H9 (cell line): ENCODE data around the gene CSRP1. TPM values are rescaled to one million over a fixed set of nuclear protein-coding genes. Genes with fewer than 3 reads are reported as not detected.

Experiments
- DNase-seq: peaks from one replicate; pipeline ENCODE4 v3.0.0-alpha.2; 2017
- H2AFZ ChIP-seq: one replicate; pipeline ENCODE4 v1.6.1; 2013; ENCODE audit warnings: mild to moderate bottlenecking, low read length, control low read depth, moderate library complexity
- H2AK5ac ChIP-seq: 2 replicates; pipeline ENCODE4 v1.6.1; 2013; ENCODE audit warnings: low read length, control low read depth, mixed read lengths; ENCODE audit not compliant: insufficient read length
- H2BK120ac ChIP-seq: one replicate; pipeline ENCODE4 v1.6.1; 2013; ENCODE audit warnings: low read depth, mild to moderate bottlenecking, low read length, control low read depth, inconsistent platforms; ENCODE audit not compliant: poor library complexity, severe bottlenecking
- H2BK12ac ChIP-seq: 2 replicates; pipeline ENCODE4 v1.6.1; 2013; ENCODE audit warnings: low read length, control low read depth, mixed read lengths, low read depth; ENCODE audit not compliant: insufficient read length
- H2BK15ac ChIP-seq: 2 replicates; pipeline ENCODE4 v1.6.1; 2013; ENCODE audit warnings: low read depth, low read length, control low read depth
- H2BK20ac ChIP-seq: one replicate; pipeline ENCODE4 v1.6.1; 2013; ENCODE audit warnings: low read depth, mild to moderate bottlenecking, low read length, control low read depth, inconsistent platforms; ENCODE audit not compliant: poor library complexity, severe bottlenecking
- H2BK5ac ChIP-seq: 2 replicates; pipeline ENCODE4 v1.6.1; 2013; ENCODE audit warnings: low read length, control low read depth, mixed read lengths; ENCODE audit not compliant: insufficient read length
- H3K14ac ChIP-seq: 2 replicates; pipeline ENCODE4 v1.6.1; 2013; ENCODE audit warnings: low read length, control low read depth; ENCODE audit not compliant: insufficient read depth
- H3K18ac ChIP-seq: 2 replicates; pipeline ENCODE4 v1.6.1; 2013; ENCODE audit warnings: low read depth, mild to moderate bottlenecking, mixed read lengths, low read length, control low read depth; ENCODE audit not compliant: insufficient read length
- H3K23ac ChIP-seq: 2 replicates; pipeline ENCODE4 v1.6.1; 2013; ENCODE audit warnings: low read length, control low read depth, mixed read lengths, low read depth; ENCODE audit not compliant: insufficient read length
- H3K23me2 ChIP-seq: 2 replicates; pipeline ENCODE4 v1.6.1; 2013; ENCODE audit warnings: low read depth, mild to moderate bottlenecking, mixed read lengths, low read length, control low read depth; ENCODE audit not compliant: insufficient read length, poor library complexity, severe bottlenecking
- H3K27ac ChIP-seq: 2 replicates; pipeline ENCODE4 v1.5.1; 2013; ENCODE audit warnings: low read length, control low read depth, mixed read lengths, low read depth; ENCODE audit not compliant: insufficient read length
- H3K27me3 ChIP-seq: 2 replicates; pipeline ENCODE4 v1.6.1; 2013; ENCODE audit warnings: low read length, control low read depth, inconsistent platforms; ENCODE audit not compliant: insufficient read depth
- H3K4ac ChIP-seq: 2 replicates; pipeline ENCODE4 v1.6.1; 2013; ENCODE audit warnings: low read depth, mild to moderate bottlenecking, control low read depth, inconsistent platforms, low read length, moderate library complexity
- H3K4me1 ChIP-seq: 2 replicates; pipeline ENCODE4 v1.6.1; 2013; ENCODE audit warnings: low read length, control low read depth, inconsistent platforms; ENCODE audit not compliant: insufficient read depth
- H3K4me2 ChIP-seq: 2 replicates; pipeline ENCODE4 v1.6.1; 2013; ENCODE audit warnings: low read length, control low read depth, mixed read lengths; ENCODE audit not compliant: insufficient read length, insufficient read depth
- H3K56ac ChIP-seq: 2 replicates; pipeline ENCODE4 v1.6.1; 2013; ENCODE audit warnings: low read depth, mild to moderate bottlenecking, mixed read lengths, low read length, control low read depth; ENCODE audit not compliant: insufficient read length
- H3K79me1 ChIP-seq: 2 replicates; pipeline ENCODE4 v1.6.1; 2013; ENCODE audit warnings: low read depth, mild to moderate bottlenecking, moderate library complexity, low read length, control low read depth, inconsistent platforms; ENCODE audit not compliant: insufficient read depth, poor library complexity, severe bottlenecking
- H3K79me2 ChIP-seq: 2 replicates; pipeline ENCODE4 v1.6.1; 2013; ENCODE audit warnings: low read length, control low read depth, inconsistent platforms; ENCODE audit not compliant: insufficient read depth
- H3K9ac ChIP-seq: 2 replicates; pipeline ENCODE4 v1.6.1; 2013; ENCODE audit warnings: low read length, control low read depth, mixed read lengths; ENCODE audit not compliant: insufficient read length; ENCODE audit errors: extremely low read depth
- H3K9me3 ChIP-seq: one replicate; pipeline ENCODE4 v1.6.1; 2013; ENCODE audit warnings: low read depth, low read length, inconsistent platforms; ENCODE audit not compliant: control insufficient read depth
- H3T11ph ChIP-seq: one replicate; pipeline ENCODE4 v1.6.1; 2013; ENCODE audit warnings: mild to moderate bottlenecking, low read length, control low read depth, inconsistent platforms
- H4K20me1 ChIP-seq: one replicate; pipeline ENCODE4 v1.6.1; 2013; ENCODE audit not compliant: control insufficient read depth, insufficient read length, insufficient read depth
- H4K5ac ChIP-seq: 2 replicates; pipeline ENCODE4 v1.6.1; 2013; ENCODE audit warnings: low read depth, mild to moderate bottlenecking, mixed read lengths, low read length, control low read depth; ENCODE audit not compliant: insufficient read length
- H4K8ac ChIP-seq: replicated peaks from 2 replicates; pipeline ENCODE4 v1.6.1; 2013; ENCODE audit warnings: low read length, control low read depth, mixed read lengths, low read depth; ENCODE audit not compliant: insufficient read length
- H4K91ac ChIP-seq: 2 replicates; pipeline ENCODE4 v1.6.1; 2013; ENCODE audit warnings: low read depth, mild to moderate bottlenecking, moderate library complexity, mixed read lengths, low read length, control low read depth; ENCODE audit not compliant: insufficient read length
- H3K27ac Mint-ChIP-seq, 3 experiments: 2 replicates in 2 of 3; 3 replicates in 1 of 3; pipeline ENCODE4 v1.8.0; 2020 to 2021; ENCODE audit warnings: mixed read lengths in 3 of 3, mild to moderate bottlenecking in 1 of 3, moderate library complexity in 1 of 3
- H3K27me3 Mint-ChIP-seq: 2 replicates; pipeline ENCODE4 v1.8.0; 2021; ENCODE audit warnings: low read depth, mild to moderate bottlenecking, moderate library complexity, mixed read lengths
- H3K36me3 Mint-ChIP-seq, 3 experiments: 2 replicates in 2 of 3; 3 replicates in 1 of 3; pipeline ENCODE4 v1.8.0; 2020 to 2021; ENCODE audit warnings: low read depth in 3 of 3, mixed read lengths in 3 of 3; ENCODE audit not compliant: insufficient read depth in 1 of 3
- H3K4me1 Mint-ChIP-seq, 2 experiments: 2 replicates each; pipeline ENCODE4 v1.8.0; 2020; ENCODE audit warnings: mixed read lengths in 2 of 2
- H3K4me3 Mint-ChIP-seq, 2 experiments: 2 replicates in 1 of 2; 3 replicates in 1 of 2; pipeline ENCODE4 v1.8.0; 2020 to 2021; ENCODE audit warnings: mild to moderate bottlenecking in 2 of 2, mixed read lengths in 2 of 2, moderate library complexity in 1 of 2
- H3K9me3 Mint-ChIP-seq, 2 experiments: 2 replicates in 1 of 2; 3 replicates in 1 of 2; pipeline ENCODE4 v1.8.0; 2020; ENCODE audit warnings: mild to moderate bottlenecking in 2 of 2, mixed read lengths in 2 of 2, moderate library complexity in 1 of 2
- WGBS: extraction: QIAGEN DNeasy Blood & Tissue Kit; methylation state at CpG from one replicate; pipeline ENCODE4 v1.1.7; 2013; ENCODE audit warnings: missing lambda C conversion rate, low lambda C conversion rate, mixed read lengths; ENCODE audit not compliant: insufficient read length; ENCODE audit errors: extremely low coverage; 5-methylcytosine and 5-hydroxymethylcytosine counted together
- total RNA-seq: library from RNA; stranded (reverse); gene quantifications from 2 replicates; pipeline ENCODE4 v1.2.1, GENCODE V29; 2021
- TF ChIP-seq, protein P1 (sequence below): fragments of 200-600 bp; sonication (generic); conservative IDR thresholded peaks from 3 replicates; pipeline ENCODE4 v1.8.0; 2021; ENCODE audit warnings: antibody characterized with exemption, mild to moderate bottlenecking

CSRP1 gene
- total RNA-seq, 1 experiment from 2014 or later: 0.44 TPM

DNA sequence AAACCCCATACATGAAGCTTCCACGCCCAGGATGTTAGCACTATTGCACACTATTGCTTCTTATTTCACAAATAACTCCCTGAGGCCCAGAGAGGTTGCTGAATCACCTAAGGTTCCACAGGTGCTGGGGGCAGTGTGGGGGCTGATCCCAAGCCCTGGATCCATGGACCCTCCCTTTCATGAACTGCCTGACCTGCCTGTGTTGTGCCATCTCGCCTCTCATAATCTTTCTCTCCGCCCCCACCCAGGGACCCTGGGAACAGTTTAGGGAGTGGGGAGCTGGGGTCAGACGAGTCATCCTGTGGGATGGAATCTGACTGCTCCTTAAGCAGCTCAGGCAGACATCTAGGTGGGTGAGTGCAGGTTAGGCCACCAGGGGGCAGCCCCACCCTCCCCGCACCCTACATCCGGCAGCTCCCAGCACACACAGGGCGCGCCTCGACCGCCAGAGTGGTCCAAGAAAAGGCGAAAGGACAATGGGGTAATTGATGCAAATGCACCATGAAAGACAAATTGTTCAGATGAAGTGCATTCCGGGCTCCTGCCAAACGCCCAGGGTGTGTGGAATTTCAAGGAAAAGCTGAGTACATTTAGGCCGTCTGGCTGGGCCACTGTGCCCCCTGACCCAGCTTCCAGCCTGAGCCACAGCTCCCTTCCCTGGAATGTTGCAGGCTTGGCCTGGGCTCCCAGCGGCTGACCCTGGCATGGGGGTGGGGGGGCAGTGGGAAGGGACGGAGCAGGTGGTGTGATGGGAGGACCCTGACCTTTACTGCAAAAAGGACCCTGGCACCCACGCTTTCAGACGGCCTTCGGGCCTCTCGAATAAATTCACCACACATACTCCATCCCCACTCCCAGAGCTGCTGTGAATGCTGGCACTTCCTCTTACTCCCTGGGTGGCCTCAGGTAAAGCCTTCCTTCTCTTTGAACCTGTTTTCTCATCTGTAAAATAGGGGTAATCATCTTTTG, 58.7 kb downstream of the CSRP1 start:
- H3K4me2 ChIP-seq: peak overlapping the region; percentile 4
- Mint-ChIP-seq H3K9me3 (peaks cover 0 to 2% of the 10 kb centered on the region in 2 experiments; a peak in 1 of 5 replicates), H3K27ac (no peak overlapping the region)

More for the DNA sequence above, 58.7 kb downstream of the CSRP1 start:
- Histone ChIP-seq H4K8ac (no peak overlapping the region), H3K23ac (no peak overlapping the region), H3K9ac (no peak overlapping the region), H3K4ac (no peak overlapping the region), H2BK12ac (no peak overlapping the region), H2BK5ac (no peak overlapping the region), H3K79me2 (no peaks in the 10 kb centered on the region), H2AFZ (no peak overlapping the region), H4K91ac (no peak overlapping the region), H3K23me2 (no peaks in the 10 kb centered on the region), H3K27me3 (no peaks in the 10 kb centered on the region), H3K18ac (no peak overlapping the region), H4K20me1 (no peaks in the 10 kb centered on the region), H2BK15ac (no peak overlapping the region), H4K5ac (no peak overlapping the region), H3K27ac (no peak overlapping the region), H3K9me3 (no peaks in the 10 kb centered on the region), H3K4me1 (peaks cover 2% of the 10 kb centered on the region; the same call in 1 of the 2 replicates), H2BK120ac (no peak overlapping the region), H2BK20ac (no peak overlapping the region), H3K14ac (no peak overlapping the region), H2AK5ac (no peak overlapping the region), H3K79me1 (no peaks in the 10 kb centered on the region), H3T11ph (no peak overlapping the region), H3K56ac (no peak overlapping the region)
- WGBS: no CpG with 5 or more reads among the region's 20 CpGs
- TF ChIP-seq, protein P1, sequence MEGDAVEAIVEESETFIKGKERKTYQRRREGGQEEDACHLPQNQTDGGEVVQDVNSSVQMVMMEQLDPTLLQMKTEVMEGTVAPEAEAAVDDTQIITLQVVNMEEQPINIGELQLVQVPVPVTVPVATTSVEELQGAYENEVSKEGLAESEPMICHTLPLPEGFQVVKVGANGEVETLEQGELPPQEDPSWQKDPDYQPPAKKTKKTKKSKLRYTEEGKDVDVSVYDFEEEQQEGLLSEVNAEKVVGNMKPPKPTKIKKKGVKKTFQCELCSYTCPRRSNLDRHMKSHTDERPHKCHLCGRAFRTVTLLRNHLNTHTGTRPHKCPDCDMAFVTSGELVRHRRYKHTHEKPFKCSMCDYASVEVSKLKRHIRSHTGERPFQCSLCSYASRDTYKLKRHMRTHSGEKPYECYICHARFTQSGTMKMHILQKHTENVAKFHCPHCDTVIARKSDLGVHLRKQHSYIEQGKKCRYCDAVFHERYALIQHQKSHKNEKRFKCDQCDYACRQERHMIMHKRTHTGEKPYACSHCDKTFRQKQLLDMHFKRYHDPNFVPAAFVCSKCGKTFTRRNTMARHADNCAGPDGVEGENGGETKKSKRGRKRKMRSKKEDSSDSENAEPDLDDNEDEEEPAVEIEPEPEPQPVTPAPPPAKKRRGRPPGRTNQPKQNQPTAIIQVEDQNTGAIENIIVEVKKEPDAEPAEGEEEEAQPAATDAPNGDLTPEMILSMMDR: peak; percentile 92
- Mint-ChIP-seq H3K4me3 (no peak overlapping the region), H3K36me3 (no peaks in the 10 kb centered on the region), H3K4me1 (peaks cover 26 to 36% of the 10 kb centered on the region in 2 experiments), H3K27me3 (peaks cover 5% of the 10 kb centered on the region)
- DNase-seq: peak; percentile 92
